GM21619 (cell line): Measurements from ENCODE around the gene LIMS3.
"Not testable (repeated sequence)": the region's sequence is repeated elsewhere in the genome, so short reads cannot be mapped to it uniquely, and the experiment has no call there.

Experiments used
- ATAC-seq: cut with Tn5 transposase; IDR thresholded peaks from one replicate; pipeline ENCODE4 v1.9.1; 2021; ENCODE audit not compliant: unreplicated experiment

The LIMS3 gene

GRCh38 chr2:109924481-109924880 lies 26.0 kb downstream of the LIMS3 start:
- ATAC-seq, result not testable (repeated sequence)

DNA sequence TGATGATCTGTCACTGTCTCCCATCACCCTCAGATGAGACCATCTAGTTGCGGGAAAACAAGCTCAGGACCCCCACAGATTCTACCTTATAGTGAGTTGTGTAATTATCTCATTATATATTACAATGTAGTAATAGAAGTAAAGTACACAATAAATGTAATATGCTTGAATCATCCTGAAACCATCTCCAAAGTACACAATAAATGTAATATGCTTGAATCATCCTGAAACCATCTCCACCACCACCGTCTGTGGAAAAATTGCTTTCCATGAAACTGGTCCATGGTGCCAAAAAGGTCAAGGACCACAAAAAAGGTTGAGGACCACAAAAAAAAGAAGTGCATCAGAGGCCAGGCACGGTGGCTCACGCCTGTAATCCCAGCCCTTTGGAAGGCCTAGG lies 29.3 kb downstream of the LIMS3 start:
- ATAC-seq, result not testable (repeated sequence)

DNA sequence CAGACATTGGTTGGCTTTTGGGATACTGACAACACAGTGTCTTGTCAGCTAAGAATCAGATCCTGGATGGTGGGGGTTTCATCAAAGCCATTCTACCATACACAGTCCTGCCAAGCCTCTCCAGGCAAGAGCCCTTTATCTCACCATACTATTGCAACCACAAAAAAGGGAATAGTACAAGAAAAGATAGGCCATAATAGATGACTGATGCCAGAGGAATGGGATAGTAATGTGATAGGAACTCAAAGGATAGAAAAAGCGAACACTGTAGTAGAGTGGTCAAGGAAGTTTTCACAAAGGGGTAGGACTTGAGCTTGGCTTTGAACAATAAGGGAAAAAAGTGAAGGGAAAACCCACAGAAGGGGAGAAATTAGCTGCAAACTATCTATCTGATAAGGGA lies 30.7 kb downstream of the LIMS3 start:
- not testable (repeated sequence) for ATAC-seq

GRCh38 chr2:109936534-109936933 lies 38.0 kb downstream of the LIMS3 start:
- ATAC-seq, result not testable (repeated sequence)

- ATAC-seq, result not testable (repeated sequence)
Measured at GRCh38 chr2:109945362-109945761, 46.9 kb downstream of the LIMS3 start.

- ATAC-seq, result not testable (repeated sequence)
Measured at GRCh38 chr2:109947262-109947958, 48.9 kb downstream of the LIMS3 start.

- not testable (repeated sequence) for ATAC-seq
Measured at GRCh38 chr2:109947959-109948520, 49.6 kb downstream of the LIMS3 start.

- ATAC-seq, result not testable (repeated sequence)
Measured at GRCh38 chr2:109950146-109950843, 51.8 kb downstream of the LIMS3 start.

DNA sequence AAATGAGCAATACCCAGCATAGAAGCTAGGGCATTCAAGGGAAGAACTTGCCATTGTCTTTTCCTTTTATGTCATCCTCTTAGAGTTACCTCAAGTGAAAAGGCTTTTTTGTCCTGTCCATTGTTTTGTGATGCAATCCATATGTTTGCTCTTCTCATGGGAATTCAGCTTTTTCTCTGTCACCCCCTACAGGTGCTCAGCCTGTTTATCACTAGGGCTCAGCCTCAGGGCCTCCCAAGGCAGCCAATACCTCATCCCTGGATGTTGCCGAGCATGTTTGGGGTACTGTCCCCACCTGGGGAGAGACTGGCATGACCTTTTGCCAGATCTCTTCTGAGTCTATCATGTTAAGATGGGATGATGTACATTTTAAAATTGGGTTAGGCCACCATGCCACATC lies 65.5 kb downstream of the LIMS3 start:
- ATAC-seq, result not testable (repeated sequence)

DNA sequence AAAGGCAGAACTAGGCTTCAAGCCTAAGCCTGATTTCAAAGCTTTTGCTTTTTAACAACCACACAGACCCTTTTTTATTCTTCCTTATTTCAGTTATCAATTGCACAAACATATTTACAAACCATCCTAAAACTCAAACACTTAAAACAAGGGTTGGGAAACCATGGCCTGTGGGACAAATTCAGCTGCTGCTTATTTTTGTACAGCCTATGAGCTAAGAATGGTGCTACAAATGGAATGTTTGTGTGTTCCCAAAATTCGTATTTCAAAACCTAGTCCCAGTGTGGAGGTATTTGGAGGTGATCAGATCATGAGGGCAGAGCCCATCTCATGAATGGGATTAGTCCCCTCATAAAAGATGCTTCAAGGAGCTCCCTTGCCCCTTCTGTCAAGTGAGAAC lies 67.0 kb downstream of the LIMS3 start:
- ATAC-seq, result not testable (repeated sequence)

GRCh38 chr2:109966107-109966736 lies 67.7 kb downstream of the LIMS3 start:
- not testable (repeated sequence) for ATAC-seq

DNA sequence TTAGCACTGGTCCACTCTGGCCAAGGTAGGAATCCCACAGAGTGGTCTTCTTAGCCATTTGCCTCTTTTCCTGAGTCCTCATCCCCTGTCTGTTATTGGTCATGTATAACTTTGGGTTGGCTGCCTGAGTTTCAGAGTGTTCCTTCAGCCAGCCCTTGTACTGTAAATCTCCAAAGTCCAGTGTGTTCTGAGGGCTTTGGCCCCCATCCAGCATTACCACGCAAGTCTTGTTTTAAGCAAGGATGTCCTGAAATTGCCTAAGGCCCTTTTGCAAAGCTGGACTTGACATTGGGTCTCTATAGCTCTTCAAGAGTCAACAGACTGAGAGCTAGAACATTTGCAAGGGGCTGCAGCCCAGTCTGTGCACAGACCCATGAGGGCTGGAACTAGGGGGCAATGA lies 68.4 kb downstream of the LIMS3 start:
- ATAC-seq, result not testable (repeated sequence)

DNA sequence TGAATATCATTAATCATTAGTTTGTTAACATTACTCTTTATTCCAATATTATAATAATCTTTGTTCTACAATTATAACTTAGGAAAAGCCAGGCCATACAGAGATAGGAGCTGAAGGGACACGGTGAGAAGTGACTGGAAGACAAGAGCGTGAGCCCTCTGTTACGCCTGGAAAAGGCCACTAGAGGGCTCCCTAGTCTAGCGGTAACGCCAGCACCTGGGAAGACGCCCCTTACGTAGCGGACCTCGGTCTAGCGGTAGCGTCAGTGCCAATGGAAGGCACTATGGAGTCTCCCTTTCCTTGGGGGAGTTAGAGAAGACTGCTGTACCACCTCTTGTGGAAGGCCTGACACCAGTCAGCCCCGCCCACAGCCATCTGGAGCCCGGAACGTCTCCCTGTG lies 71.4 kb downstream of the LIMS3 start:
- ATAC-seq, result not testable (repeated sequence)

DNA sequence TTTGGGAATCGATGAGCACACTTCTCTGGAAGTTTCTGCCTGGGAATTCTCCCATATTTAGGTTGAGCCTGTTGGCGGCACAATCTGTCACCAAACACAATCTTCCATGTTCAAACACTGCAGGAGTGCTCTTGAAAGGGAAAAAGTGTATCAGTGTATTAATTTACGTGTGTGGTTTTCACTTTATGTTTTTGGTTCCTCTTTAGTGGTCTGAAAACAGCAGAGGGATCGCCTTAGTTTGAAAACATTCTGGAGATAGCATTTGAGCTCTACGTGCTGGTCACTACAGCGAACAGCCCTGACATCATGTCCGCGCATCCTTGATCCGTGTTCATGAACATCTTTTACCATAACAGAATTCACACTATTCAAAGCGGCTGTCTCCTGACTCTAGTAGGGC lies 73.2 kb downstream of the LIMS3 start:
- not testable (repeated sequence) for ATAC-seq
